Peyer's patch (tissue), 4 donors: ENCODE data around the gene GGA3. TPM values are rescaled to one million over a fixed set of nuclear protein-coding genes. Genes with fewer than 3 reads are reported as not detected.

Experiments
- DNase-seq, 3 donors: peaks; one replicate each; pipeline ENCODE4 v3.0.0-alpha.2; 2017 to 2019
- H3K27ac ChIP-seq, 4 donors: fragments of 200-600 bp; sonication (generic); one replicate each; pipeline ENCODE4 v1.5.1; 2016 to 2019
- H3K27me3 ChIP-seq, 2 donors: fragments of 200-600 bp; sonication (generic); one replicate each; pipeline ENCODE4 v1.5.1; 2019
- H3K36me3 ChIP-seq, 3 donors: fragments of 200-600 bp; sonication (generic); one replicate each; pipeline ENCODE4 v1.5.1; 2016 to 2019
- H3K4me1 ChIP-seq, 4 donors: fragments of 200-600 bp; sonication (generic); one replicate each; pipeline ENCODE4 v1.5.1; 2016 to 2019
- H3K4me3 ChIP-seq, 4 donors: fragments of 200-600 bp; sonication (generic); 1 replicate in 3 of 4; 2 replicates in 1 of 4; pipeline ENCODE4 v1.5.1; 2016 to 2019; ENCODE audit warnings: mild to moderate bottlenecking in 1 of 4
- H3K9me3 ChIP-seq, 4 donors: fragments of 200-600 bp; sonication (generic); one replicate each; pipeline ENCODE4 v1.5.1; 2016 to 2019; ENCODE audit warnings: mild to moderate bottlenecking in 1 of 4
- POLR2A ChIP-seq, 2 donors: fragments of 450-650 bp; IDR thresholded peaks; one replicate each; pipeline ENCODE4 v1.5.1; 2017; ENCODE audit warnings: antibody characterized with exemption in 2 of 2, mild to moderate bottlenecking in 2 of 2, moderate library complexity in 2 of 2
- total RNA-seq, 4 donors: library from RNA; depleted of rRNA; stranded (reverse); fragments of >200 nt; gene quantifications; one replicate each; pipeline ENCODE4 v1.1.0, GENCODE V29; 2016
- TF ChIP-seq, protein P1 (sequence below), 6 experiments: fragments of 450-650 bp in 4 of 6; fragments of 200-600 bp in 2 of 6; sonication (generic) in 1 of 6; IDR thresholded peaks; one replicate each; pipeline ENCODE4 v1.5.1; 2017 to 2019; ENCODE audit warnings: antibody characterized with exemption in 6 of 6, mild to moderate bottlenecking in 3 of 6, moderate library complexity in 1 of 6

Gene GGA3
- total RNA-seq, 4 donors from 2014 or later = 34.0 to 153 (median 77.0) TPM

GRCh38 chr17:75240394-75241142, 20.8 kb downstream of the GGA3 start:
- Histone ChIP-seq H3K9me3 (no peaks in the 10 kb centered on the region), H3K4me3 (no peak overlapping the region), H3K36me3 (peaks cover 0 to 99% (median 0%) of the 10 kb centered on the region in 3 donors), H3K4me1 (peaks cover 0 to 27% (median 16%) of the 10 kb centered on the region in 4 donors), H3K27ac (peak overlapping the region in 1 of 4 donors; percentile 81), H3K27me3 (no peaks in the 10 kb centered on the region)
- DNase-seq = no peak
- no peak for TF ChIP-seq POLR2A (IDR thresholded peaks at IDR 0.05)
- TF ChIP-seq, protein P1, sequence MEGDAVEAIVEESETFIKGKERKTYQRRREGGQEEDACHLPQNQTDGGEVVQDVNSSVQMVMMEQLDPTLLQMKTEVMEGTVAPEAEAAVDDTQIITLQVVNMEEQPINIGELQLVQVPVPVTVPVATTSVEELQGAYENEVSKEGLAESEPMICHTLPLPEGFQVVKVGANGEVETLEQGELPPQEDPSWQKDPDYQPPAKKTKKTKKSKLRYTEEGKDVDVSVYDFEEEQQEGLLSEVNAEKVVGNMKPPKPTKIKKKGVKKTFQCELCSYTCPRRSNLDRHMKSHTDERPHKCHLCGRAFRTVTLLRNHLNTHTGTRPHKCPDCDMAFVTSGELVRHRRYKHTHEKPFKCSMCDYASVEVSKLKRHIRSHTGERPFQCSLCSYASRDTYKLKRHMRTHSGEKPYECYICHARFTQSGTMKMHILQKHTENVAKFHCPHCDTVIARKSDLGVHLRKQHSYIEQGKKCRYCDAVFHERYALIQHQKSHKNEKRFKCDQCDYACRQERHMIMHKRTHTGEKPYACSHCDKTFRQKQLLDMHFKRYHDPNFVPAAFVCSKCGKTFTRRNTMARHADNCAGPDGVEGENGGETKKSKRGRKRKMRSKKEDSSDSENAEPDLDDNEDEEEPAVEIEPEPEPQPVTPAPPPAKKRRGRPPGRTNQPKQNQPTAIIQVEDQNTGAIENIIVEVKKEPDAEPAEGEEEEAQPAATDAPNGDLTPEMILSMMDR (IDR thresholded peaks at IDR 0.05) = peak in 4 of 6 experiments; percentile 28 to 38 (median 34)

GRCh38 chr17:75239778-75240393, 21.5 kb downstream of the GGA3 start:
- Histone ChIP-seq H3K36me3 (peaks cover 0 to 99% (median 0%) of the 10 kb centered on the region in 3 donors), H3K4me1 (peaks cover 0 to 20% (median 13%) of the 10 kb centered on the region in 4 donors), H3K27me3 (no peaks in the 10 kb centered on the region), H3K4me3 (no peak overlapping the region), H3K27ac (peak overlapping the region in 1 of 4 donors; percentile 81), H3K9me3 (no peaks in the 10 kb centered on the region)
- TF ChIP-seq, protein P1 (IDR thresholded peaks at IDR 0.05) = no peak
- no peak for TF ChIP-seq POLR2A (IDR thresholded peaks at IDR 0.05)
- DNase-seq = no peak

GRCh38 chr17:75239214-75239613, 22.2 kb downstream of the GGA3 start:
- Histone ChIP-seq H3K36me3 (peaks cover 0 to 100% (median 0%) of the 10 kb centered on the region in 3 donors), H3K4me1 (peaks cover 0 to 18% (median 12%) of the 10 kb centered on the region in 4 donors)
- TF ChIP-seq, protein P1 (IDR thresholded peaks at IDR 0.05) = no peak
- no peak for TF ChIP-seq POLR2A (IDR thresholded peaks at IDR 0.05)

GRCh38 chr17:75238684-75239191, 22.7 kb downstream of the GGA3 start:
- Histone ChIP-seq H3K36me3 (peaks cover 0 to 100% (median 0%) of the 10 kb centered on the region in 3 donors), H3K4me1 (peaks cover 0 to 18% (median 12%) of the 10 kb centered on the region in 4 donors), H3K4me3 (no peak overlapping the region), H3K9me3 (no peaks in the 10 kb centered on the region), H3K27me3 (no peaks in the 10 kb centered on the region), H3K27ac (peak overlapping the region in 1 of 4 donors; percentile 40)
- TF ChIP-seq POLR2A (IDR thresholded peaks at IDR 0.05) = no peak
- TF ChIP-seq, protein P1 (IDR thresholded peaks at IDR 0.05) = peak; percentile 61 to 81 (median 76)
- peak; percentile 47 to 79 (median 68) for DNase-seq

More at GRCh38 chr17:75239214-75239613, 22.2 kb downstream of the GGA3 start:
- Histone ChIP-seq H3K4me3 (no peak overlapping the region), H3K27ac (no peak overlapping the region), H3K9me3 (no peaks in the 10 kb centered on the region), H3K27me3 (no peaks in the 10 kb centered on the region)
- DNase-seq = no peak

GRCh38 chr17:75238020-75238580, 23.3 kb downstream of the GGA3 start:
- Histone ChIP-seq H3K9me3 (no peaks in the 10 kb centered on the region), H3K4me3 (no peak overlapping the region), H3K4me1 (peaks cover 0 to 18% (median 9%) of the 10 kb centered on the region in 4 donors), H3K27ac (peak overlapping the region in 1 of 4 donors; percentile 40), H3K36me3 (peaks cover 0 to 99% (median 0%) of the 10 kb centered on the region in 3 donors), H3K27me3 (no peaks in the 10 kb centered on the region)
- TF ChIP-seq, protein P1 (IDR thresholded peaks at IDR 0.05) = no peak
- no peak for TF ChIP-seq POLR2A (IDR thresholded peaks at IDR 0.05)
- no peak for DNase-seq
